Activated naive CD4-positive, alpha-beta T cell treated with anti-CD3 and anti-CD28 coated beads, Interleukin-2, amount 50 U/mL, for 24 hours (primary cell): ENCODE results near the gene GGT7.
"Not testable (repeated sequence)": the region's sequence is repeated elsewhere in the genome, so short reads cannot be mapped to it uniquely, and the experiment has no call there.

Experiments used
- H3K27ac Mint-ChIP-seq: one replicate; pipeline ENCODE4 v1.8.0; 2021; ENCODE audit warnings: mild to moderate bottlenecking, mixed read lengths
- H3K27me3 Mint-ChIP-seq: one replicate; pipeline ENCODE4 v1.8.0; 2021; ENCODE audit warnings: mixed read lengths
- H3K36me3 Mint-ChIP-seq: one replicate; pipeline ENCODE4 v1.8.0; 2021; ENCODE audit warnings: mixed read lengths
- H3K4me1 Mint-ChIP-seq: one replicate; pipeline ENCODE4 v1.8.0; 2021; ENCODE audit warnings: mixed read lengths
- H3K4me3 Mint-ChIP-seq: one replicate; pipeline ENCODE4 v1.8.0; 2021; ENCODE audit warnings: mild to moderate bottlenecking, mixed read lengths
- H3K9me3 Mint-ChIP-seq: one replicate; pipeline ENCODE4 v1.8.0; 2021; ENCODE audit warnings: mixed read lengths

GGT7 gene

GRCh38 chr20:34891166-34892062, 18.8 kb upstream of the GGT7 start:
- H3K4me3 Mint-ChIP-seq, result peak overlapping the region; percentile 52
- peaks cover 44% of the 10 kb centered on the region for H3K4me1 Mint-ChIP-seq
- H3K9me3 Mint-ChIP-seq, result no peaks in the 10 kb centered on the region
- H3K27me3 Mint-ChIP-seq, result no peaks in the 10 kb centered on the region
- H3K36me3 Mint-ChIP-seq, result peaks cover 6% of the 10 kb centered on the region
- peak overlapping the region; percentile 88 for H3K27ac Mint-ChIP-seq

DNA sequence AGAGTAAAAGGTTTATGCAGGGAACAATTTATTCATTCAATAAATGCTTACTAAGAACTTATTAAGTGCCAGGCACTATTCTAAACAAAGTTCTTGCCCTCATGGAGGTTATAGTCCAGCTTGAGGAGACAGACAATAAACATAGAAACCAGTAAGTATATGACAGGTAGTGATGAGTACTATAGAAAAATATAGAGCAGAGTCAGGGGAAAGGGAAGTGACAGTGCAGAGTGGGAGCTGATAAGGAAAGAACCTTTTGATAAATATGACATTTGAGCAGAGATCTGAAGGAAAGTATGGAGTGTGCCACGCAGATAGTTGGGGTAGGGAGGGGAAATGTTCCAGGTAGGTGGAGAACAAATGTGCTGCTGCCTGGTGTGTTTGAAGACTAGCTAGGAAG, 15.8 kb upstream of the GGT7 start:
- no peaks in the 10 kb centered on the region for H3K27me3 Mint-ChIP-seq
- no peaks in the 10 kb centered on the region for H3K9me3 Mint-ChIP-seq
- H3K4me3 Mint-ChIP-seq, result no peak overlapping the region
- H3K36me3 Mint-ChIP-seq, result peaks cover 6% of the 10 kb centered on the region
- peaks cover 44% of the 10 kb centered on the region for H3K4me1 Mint-ChIP-seq
- H3K27ac Mint-ChIP-seq, result peak overlapping the region; percentile 57

DNA sequence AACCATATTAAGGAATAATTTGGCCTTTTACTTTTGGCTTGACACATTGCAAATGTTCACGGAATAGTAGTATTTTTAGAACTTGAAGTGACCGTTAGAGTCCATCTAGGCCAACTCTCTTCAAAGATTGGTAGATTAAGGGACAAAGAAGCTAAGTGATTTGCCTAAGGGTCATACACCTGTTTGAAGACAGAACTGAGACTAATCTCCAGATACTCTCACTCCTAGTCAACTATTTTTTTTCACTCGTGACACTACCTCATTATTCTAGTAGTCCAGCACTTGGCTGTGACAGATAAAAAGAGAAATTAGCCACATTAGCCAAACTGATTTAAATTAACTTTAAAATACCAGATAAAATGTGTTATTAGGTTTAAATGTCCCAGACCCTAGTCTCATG, 14.4 kb upstream of the GGT7 start:
- Mint-ChIP-seq H3K9me3 (no peaks in the 10 kb centered on the region), H3K4me3 (no peak overlapping the region), H3K27me3 (no peaks in the 10 kb centered on the region), H3K4me1 (peaks cover 37% of the 10 kb centered on the region), H3K27ac (no peak overlapping the region), H3K36me3 (peaks cover 10% of the 10 kb centered on the region)

DNA sequence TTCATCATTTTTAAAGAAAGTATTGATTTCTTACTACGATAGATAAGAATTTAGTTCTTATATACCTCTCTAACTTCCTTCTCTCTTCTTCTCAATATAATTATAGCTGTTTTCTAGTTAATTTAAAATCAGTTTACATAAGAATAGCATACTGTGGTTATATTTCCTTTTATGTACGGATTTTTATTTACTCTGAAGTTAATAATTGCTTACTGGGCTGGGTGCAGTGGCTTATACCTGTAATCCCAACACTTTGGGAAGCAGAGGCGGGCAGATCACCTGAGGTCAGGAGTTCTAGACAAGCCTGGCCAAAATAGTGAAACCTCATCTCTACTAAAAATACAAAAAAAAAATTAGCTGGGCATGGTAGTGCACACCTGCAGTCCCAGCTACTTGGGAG, 13.5 kb upstream of the GGT7 start:
- Mint-ChIP-seq H3K4me1 (peaks cover 28% of the 10 kb centered on the region), H3K9me3 (no peaks in the 10 kb centered on the region), H3K36me3 (peaks cover 13% of the 10 kb centered on the region), H3K27ac (no peak overlapping the region), H3K4me3 (no peak overlapping the region), H3K27me3 (no peaks in the 10 kb centered on the region)

DNA sequence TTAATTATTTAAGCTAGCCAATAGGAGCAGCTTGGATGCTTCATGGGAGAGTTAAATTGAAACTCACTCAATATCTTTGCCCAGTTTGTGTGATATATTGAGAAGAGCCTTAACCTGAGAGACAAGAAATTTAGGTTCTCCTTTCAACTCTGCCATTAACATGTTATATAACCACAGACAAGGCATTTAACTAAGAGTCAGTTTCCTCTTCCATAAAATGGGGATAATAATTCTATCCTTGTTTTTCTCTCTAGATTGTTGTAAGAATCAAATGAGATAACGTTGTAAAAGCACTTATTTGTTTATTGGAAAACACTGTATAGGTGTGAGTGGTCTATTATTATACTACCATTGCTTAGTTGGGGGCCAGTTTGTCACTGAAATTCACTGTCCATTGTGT, 11.6 kb upstream of the GGT7 start:
- Mint-ChIP-seq H3K4me3 (no peak overlapping the region), H3K9me3 (no peaks in the 10 kb centered on the region), H3K27me3 (no peaks in the 10 kb centered on the region), H3K36me3 (peaks cover 10% of the 10 kb centered on the region), H3K27ac (no peak overlapping the region), H3K4me1 (peaks cover 11% of the 10 kb centered on the region)

- Mint-ChIP-seq H3K27me3 (no peaks in the 10 kb centered on the region), H3K4me1 (peaks cover 13% of the 10 kb centered on the region), H3K27ac (no peak overlapping the region), H3K4me3 (no peak overlapping the region), H3K9me3 (no peaks in the 10 kb centered on the region), H3K36me3 (peaks cover 10% of the 10 kb centered on the region)
These were observed 11.2 kb upstream of the GGT7 start for GRCh38 chr20:34883809-34884208.

DNA sequence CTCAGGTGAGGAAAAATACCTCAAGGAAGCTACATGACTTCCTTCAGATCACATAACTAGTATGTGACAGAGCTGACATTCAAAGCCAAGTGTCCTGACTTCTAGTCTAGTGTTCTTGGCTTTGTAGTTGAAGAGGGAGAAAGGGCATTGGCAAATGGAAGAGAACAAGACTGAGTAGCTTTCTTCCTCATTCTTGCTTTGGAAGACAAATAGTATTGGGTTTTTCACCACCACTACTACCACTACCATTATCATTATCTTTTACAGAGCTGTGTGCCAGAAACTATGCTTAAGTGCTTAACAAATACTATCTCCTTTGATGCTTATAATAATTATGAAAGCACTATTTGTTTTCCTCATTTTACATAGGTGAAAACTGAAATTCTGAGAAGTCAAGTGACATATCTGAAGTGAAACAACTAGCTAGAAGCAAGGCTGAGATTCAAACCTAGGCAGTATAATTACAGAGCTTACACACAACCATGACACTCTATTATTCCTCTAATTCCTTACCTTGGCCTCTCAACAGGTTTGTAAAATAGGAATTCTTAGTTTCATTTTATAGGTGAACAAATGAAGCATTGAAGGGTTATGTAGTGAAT, 10.5 kb upstream of the GGT7 start:
- H3K27me3 Mint-ChIP-seq, result no peaks in the 10 kb centered on the region
- H3K36me3 Mint-ChIP-seq, result peaks cover 7% of the 10 kb centered on the region
- H3K4me1 Mint-ChIP-seq, result peaks cover 8% of the 10 kb centered on the region
- H3K4me3 Mint-ChIP-seq, result no peak overlapping the region
- H3K27ac Mint-ChIP-seq, result peak overlapping the region; percentile 69
- no peaks in the 10 kb centered on the region for H3K9me3 Mint-ChIP-seq

- no peaks in the 10 kb centered on the region for H3K9me3 Mint-ChIP-seq
- peaks cover 7% of the 10 kb centered on the region for H3K36me3 Mint-ChIP-seq
- H3K27ac Mint-ChIP-seq, result peak overlapping the region; percentile 71
- no peaks in the 10 kb centered on the region for H3K27me3 Mint-ChIP-seq
- no peak overlapping the region for H3K4me3 Mint-ChIP-seq
- H3K4me1 Mint-ChIP-seq, result peaks cover 19% of the 10 kb centered on the region
These were observed 9.0 kb upstream of the GGT7 start for GRCh38 chr20:34881689-34882088.

GRCh38 chr20:34880971-34881370, 8.3 kb upstream of the GGT7 start:
- not testable (repeated sequence) for H3K27me3 Mint-ChIP-seq, H3K36me3 Mint-ChIP-seq, H3K27ac Mint-ChIP-seq, H3K4me3 Mint-ChIP-seq, H3K9me3 Mint-ChIP-seq
- peaks cover 23% of the 10 kb centered on the region for H3K4me1 Mint-ChIP-seq

DNA sequence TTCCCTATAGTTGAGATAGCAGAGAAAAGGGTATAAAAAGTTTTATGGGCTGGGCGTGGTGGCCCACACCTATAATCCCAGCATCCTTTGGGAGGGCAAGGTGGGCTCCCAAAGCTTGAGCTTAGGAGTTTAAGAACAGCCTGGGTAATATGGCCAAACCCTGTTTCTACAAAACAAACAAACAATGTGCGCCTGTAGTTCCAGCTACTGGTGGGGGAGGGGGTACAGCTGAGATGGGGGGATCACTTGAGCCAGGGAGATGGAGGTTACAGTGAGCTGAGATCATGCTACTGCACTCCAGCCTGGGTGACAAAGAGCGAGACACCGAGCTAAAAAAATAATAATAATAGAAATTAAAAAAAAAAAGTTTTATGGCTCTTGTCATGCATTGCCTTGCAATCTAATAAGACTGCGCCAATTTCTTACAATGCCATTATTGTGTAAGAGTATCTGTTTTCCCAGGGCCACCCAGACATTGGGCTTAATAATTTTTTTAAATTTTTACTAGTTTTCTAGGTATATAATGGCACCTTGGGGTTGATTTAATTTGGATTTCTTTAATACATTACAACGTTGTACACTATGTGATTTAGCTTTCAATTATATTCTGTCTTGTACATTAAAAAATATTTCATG, 7.7 kb upstream of the GGT7 start:
- Mint-ChIP-seq H3K27ac (no peak overlapping the region), H3K27me3 (no peaks in the 10 kb centered on the region), H3K9me3 (no peaks in the 10 kb centered on the region), H3K4me3 (no peak overlapping the region), H3K36me3 (peaks cover 7% of the 10 kb centered on the region), H3K4me1 (peaks cover 29% of the 10 kb centered on the region)

DNA sequence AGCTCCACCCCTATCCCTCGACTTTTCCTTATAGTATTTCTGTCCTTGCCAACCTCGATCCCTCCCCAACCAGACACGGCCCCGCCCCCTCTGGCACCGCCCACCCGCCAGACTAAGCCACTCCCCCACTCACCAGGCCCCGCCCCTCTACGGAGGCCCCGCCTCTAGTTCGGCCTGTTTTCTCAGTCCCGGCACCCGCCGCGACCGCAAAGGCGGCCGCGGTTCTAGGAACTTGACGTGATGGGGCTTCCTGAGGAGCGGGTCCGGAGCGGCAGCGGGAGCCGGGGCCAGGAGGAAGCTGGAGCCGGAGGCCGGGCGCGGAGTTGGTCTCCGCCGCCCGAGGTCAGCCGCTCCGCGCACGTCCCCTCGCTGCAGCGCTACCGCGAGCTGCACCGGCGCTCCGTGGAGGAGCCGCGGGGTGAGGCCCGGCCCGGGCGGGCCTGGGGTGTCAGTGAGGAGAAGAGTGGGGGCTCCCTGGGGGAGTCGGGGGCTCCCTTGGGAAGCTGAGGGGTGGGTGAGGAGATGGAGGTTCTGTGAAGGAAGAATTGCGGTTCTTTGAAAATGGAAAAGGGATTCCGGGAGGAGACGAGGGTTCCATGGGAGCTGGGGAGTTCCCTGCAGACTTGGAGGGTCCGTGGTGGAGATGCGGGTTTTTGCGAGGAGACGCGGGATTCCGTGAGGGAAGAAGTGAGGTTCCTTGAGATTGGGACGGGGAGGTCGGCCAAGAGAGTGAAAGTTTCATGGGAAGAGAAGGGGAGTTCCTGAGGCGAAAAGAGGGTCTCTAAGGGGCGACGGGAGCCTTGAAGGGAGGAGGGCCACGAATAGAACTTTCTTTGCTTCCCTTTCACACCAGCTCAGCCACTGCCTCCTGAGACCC, 4.0 kb upstream of the GGT7 start, which contains the start of gene ACSS2:
TSS of gene ACSS2 (plus strand) at position 207 of the 877 bp plus-strand sequence. CDS start at position 241, 34 bp downstream.
- Mint-ChIP-seq H3K36me3 (peaks cover under 1% of the 10 kb centered on the region), H3K27me3 (no peaks in the 10 kb centered on the region), H3K4me1 (peaks cover 55% of the 10 kb centered on the region), H3K4me3 (peak within 1 kb of the TSS; percentile 88), H3K27ac (peak within 1 kb of the TSS; percentile 68), H3K9me3 (no peaks in the 10 kb centered on the region)

DNA sequence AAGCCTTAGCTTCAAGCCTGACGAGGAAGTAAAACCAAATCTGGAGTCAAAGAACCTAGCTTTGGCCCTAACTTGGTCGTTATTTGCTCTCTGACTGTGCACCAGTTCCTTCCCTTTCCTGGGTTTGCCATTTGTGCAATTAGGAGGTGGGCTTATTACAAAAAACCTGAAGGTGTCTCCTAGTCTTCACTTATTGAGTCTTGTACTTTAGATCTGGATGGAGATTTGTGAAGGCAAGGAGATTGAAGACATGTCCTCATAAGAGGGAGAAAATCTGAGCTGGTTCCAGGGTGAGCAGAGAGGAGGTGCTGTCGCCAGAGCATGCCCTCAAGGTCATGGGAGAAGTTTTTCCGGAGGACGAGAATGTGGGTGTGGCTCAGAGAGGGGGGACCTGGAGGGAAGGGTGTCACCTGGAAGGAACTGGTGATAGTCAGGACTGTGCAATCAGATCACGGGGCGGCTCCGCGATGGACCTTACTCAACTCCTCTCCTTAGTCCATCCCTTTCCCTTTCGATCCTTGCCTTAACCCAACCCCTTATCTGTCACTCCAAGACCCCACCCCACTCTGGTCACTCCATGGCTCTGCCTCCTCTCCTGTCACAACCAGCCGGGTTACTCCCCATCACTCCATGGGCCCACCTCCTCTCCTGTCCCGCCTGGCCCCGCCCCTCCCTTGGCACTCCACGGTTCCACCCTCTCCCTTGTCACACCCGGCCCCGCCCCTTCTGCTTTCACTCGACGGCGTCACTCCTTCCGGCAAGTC, 3.2 kb upstream of the GGT7 start:
- no peaks in the 10 kb centered on the region for H3K36me3 Mint-ChIP-seq
- no peaks in the 10 kb centered on the region for H3K9me3 Mint-ChIP-seq
- H3K27me3 Mint-ChIP-seq, result no peaks in the 10 kb centered on the region
- H3K27ac Mint-ChIP-seq, result no peak overlapping the region
- H3K4me1 Mint-ChIP-seq, result peaks cover 64% of the 10 kb centered on the region
- H3K4me3 Mint-ChIP-seq, result peak overlapping the region; percentile 88

DNA sequence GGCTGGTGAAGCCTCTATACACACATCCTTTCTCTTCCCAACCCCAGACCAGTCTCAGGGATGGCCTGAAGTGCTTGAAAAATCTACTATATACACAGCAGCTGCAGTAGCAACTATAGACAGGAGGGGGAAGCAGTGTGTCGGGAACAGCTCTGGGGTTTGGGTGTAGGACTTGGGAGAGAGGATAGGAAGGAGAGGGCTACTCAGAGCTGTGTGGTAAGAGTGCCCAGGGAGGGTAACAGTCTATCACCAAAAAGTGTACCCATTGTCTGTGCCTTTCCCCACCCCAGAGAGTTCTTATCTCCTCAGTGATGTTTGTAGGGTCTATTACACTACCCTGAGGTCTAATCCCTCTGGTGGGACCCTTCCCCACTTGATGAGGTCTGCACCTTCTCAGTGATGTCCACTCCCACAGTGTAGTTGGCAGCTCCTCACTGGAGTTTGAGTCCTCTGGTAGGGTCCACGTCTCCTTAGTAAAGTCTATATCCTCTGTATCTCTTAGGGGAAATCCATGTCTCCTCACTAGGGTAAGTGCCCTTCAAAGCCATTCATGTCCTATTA, 1.5 kb upstream of the GGT7 start:
- H3K27ac Mint-ChIP-seq, result peak overlapping the region; percentile 87
- H3K36me3 Mint-ChIP-seq, result peaks cover 2% of the 10 kb centered on the region
- no peaks in the 10 kb centered on the region for H3K27me3 Mint-ChIP-seq
- H3K9me3 Mint-ChIP-seq, result no peaks in the 10 kb centered on the region
- H3K4me3 Mint-ChIP-seq, result peak overlapping the region; percentile 92
- peaks cover 76% of the 10 kb centered on the region for H3K4me1 Mint-ChIP-seq

DNA sequence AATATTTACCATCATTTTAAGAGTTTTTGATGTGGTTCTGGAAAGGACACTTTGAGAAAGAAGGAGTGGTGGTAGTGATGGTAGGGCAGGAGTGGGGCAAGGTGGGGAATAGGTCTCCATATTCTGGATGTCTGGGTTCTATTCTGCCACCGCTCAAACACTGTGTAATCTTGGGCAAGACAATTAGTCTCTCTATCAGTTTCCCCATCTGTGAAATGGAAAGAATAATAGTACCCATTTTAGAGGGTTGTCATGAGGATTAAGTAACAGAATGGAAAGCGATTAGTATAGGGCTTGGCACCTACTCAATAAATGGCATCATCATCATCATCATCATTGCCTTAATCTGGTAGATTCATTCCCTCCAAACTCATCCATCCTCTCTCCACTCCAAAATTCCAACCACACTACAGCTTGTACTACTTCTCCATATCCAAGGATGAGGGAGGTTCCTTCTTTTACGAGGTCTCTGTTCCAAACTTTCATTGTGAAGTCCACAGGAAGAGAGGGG, 982 bp upstream of the GGT7 start:
- peak overlapping the region; percentile 92 for H3K4me3 Mint-ChIP-seq
- no peaks in the 10 kb centered on the region for H3K27me3 Mint-ChIP-seq
- H3K36me3 Mint-ChIP-seq, result peaks cover 2% of the 10 kb centered on the region
- H3K27ac Mint-ChIP-seq, result peak overlapping the region; percentile 87
- H3K9me3 Mint-ChIP-seq, result no peaks in the 10 kb centered on the region
- peaks cover 74% of the 10 kb centered on the region for H3K4me1 Mint-ChIP-seq
